Transverse colon (tissue), 4 donors: ENCODE results near the gene HECTD4. TPM values are rescaled to one million over a fixed set of nuclear protein-coding genes. Genes with fewer than 3 reads are reported as not detected.

Experiments used
- DNase-seq: peaks from one replicate; pipeline ENCODE4 v3.0.0-alpha.2; 2019
- H3K27ac ChIP-seq, 4 donors: fragments of 200-600 bp; sonication (generic); 2 replicates each; pipeline ENCODE4 v1.5.1; 2016 to 2018; ENCODE audit warnings: inconsistent platforms in 4 of 4
- H3K27me3 ChIP-seq: fragments of 200-600 bp; sonication (generic); 2 replicates; pipeline ENCODE4 v1.5.1; 2017; ENCODE audit warnings: inconsistent platforms
- H3K36me3 ChIP-seq, 4 donors: fragments of 200-600 bp; sonication (generic); 2 replicates each; pipeline ENCODE4 v1.5.1; 2017 to 2019; ENCODE audit warnings: inconsistent platforms in 4 of 4
- H3K4me1 ChIP-seq, 4 donors: fragments of 200-600 bp; sonication (generic); 2 replicates each; pipeline ENCODE4 v1.5.1; 2017 to 2020; ENCODE audit warnings: inconsistent platforms in 4 of 4
- H3K4me3 ChIP-seq, 4 donors: fragments of 200-600 bp; sonication (generic); 1 replicate in 1 of 4; 2 replicates in 3 of 4; pipeline versions ENCODE4 v1.5.1 to v1.6.1; 2017 to 2019; ENCODE audit warnings: inconsistent platforms in 4 of 4
- H3K9me3 ChIP-seq, 2 donors: fragments of 200-600 bp; sonication (generic); 2 replicates each; pipeline ENCODE4 v1.5.1; 2017 to 2019; ENCODE audit warnings: inconsistent platforms in 2 of 2
- CTCF ChIP-seq, 5 experiments: fragments of 200-600 bp in 3 of 5; fragments of 450-650 bp in 2 of 5; sonication (generic) in 3 of 5; IDR thresholded peaks; 1 replicate in 2 of 5; 2 replicates in 3 of 5; pipeline ENCODE4 v1.5.1; 2016 to 2017; ENCODE audit warnings: antibody characterized with exemption in 5 of 5, inconsistent platforms in 3 of 5, mild to moderate bottlenecking in 2 of 5, moderate library complexity in 1 of 5
- EP300 ChIP-seq: sonication (generic); formaldehyde crosslinking; IDR thresholded peaks from one replicate; pipeline ENCODE4 v1.6.1; 2017; ENCODE audit warnings: antibody characterized with exemption, low read depth
- POLR2A ChIP-seq: fragments of 450-650 bp; IDR thresholded peaks from one replicate; pipeline ENCODE4 v1.6.1; 2016; ENCODE audit warnings: antibody characterized with exemption, mild to moderate bottlenecking, moderate library complexity
- POLR2AphosphoS5 ChIP-seq, 3 donors: sonication (generic); formaldehyde crosslinking; IDR thresholded peaks; one replicate each; pipeline ENCODE4 v1.6.1; 2016; ENCODE audit warnings: antibody characterized with exemption in 3 of 3
- WGBS, 2 donors: methylation state at CpG; one replicate each; pipeline ENCODE4 v1.1.5; 2018; ENCODE audit warnings: low coverage in 1 of 2; 5-methylcytosine and 5-hydroxymethylcytosine counted together
- in situ Hi-C, 4 donors: fragments of 200-750 bp; cut with MboI; loops; one replicate each; pipeline versions ENCODE4 v1.15.0 to v1.15.1; 2017; ENCODE audit warnings: low sequenced_read_pairs in 3 of 4, low pct_ligation_motif_present in 1 of 4, low pct_unique_long_range_greater_than_20kb in 1 of 4
- intact Hi-C: fragments of 100-400 bp; cut with DNase I; formaldehyde crosslinking; loops from one replicate; pipeline ENCODE4 v1.15.1; 2023; ENCODE audit warnings: low total_unique reads
- total RNA-seq, 4 donors: library from RNA; depleted of rRNA; stranded (reverse); fragments of >200 nt; gene quantifications; one replicate each; pipeline ENCODE4 v1.1.0, GENCODE V29; 2016

HECTD4 gene
- total RNA-seq, 4 donors from 2014 or later = 52.6 to 171 (median 121) TPM

DNA sequence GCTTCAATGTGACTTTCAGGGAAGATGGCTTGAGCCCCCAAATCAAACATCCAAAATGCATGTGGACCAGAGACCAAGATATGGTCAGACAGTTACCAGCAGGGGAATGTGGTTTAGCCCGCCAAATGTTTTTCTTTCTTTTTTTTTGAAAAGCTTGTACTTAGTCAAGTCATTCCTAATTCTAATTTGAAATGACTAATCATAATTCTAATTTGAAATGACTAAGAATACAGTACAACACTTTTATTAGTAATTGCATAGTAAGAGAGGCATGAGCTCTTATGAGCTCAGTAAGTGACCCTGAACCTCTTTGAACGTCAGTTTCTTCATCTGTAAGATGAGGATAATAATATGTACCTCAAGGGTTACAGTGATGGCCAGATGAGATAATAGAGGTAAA lies 72.4 kb downstream of the HECTD4 start:
- Histone ChIP-seq H3K4me1 (no peaks in the 10 kb centered on the region), H3K36me3 (peaks cover 0 to 12% (median 6%) of the 10 kb centered on the region in 4 donors), H3K27me3 (no peaks in the 10 kb centered on the region), H3K4me3 (no peak overlapping the region), H3K9me3 (no peaks in the 10 kb centered on the region), H3K27ac (no peak overlapping the region)
- in situ Hi-C loops = no loop called here
- 68 to 93% methylated on average over 2 of the region's 2 CpGs for WGBS, 2 donors
- TF ChIP-seq POLR2A (no peak), CTCF (IDR thresholded peaks at IDR 0.05) (no peak), EP300 (no peak), POLR2AphosphoS5 (IDR thresholded peaks at IDR 0.05) (no peak)
- intact Hi-C loops = no loop called here
- DNase-seq = no peak

- no peak for DNase-seq
- WGBS, 2 donors = 79 to 80% methylated on average over 6 of the region's 6 CpGs
- H3K4me1 ChIP-seq = no peaks in the 10 kb centered on the region
- H3K27me3 ChIP-seq = no peaks in the 10 kb centered on the region
- H3K9me3 ChIP-seq = no peaks in the 10 kb centered on the region
- intact Hi-C loops (no loop called here), in situ Hi-C loops (no loop called here)
- H3K36me3 ChIP-seq = peaks cover 0 to 12% (median 6%) of the 10 kb centered on the region in 4 donors
- no peak overlapping the region for H3K27ac ChIP-seq
- H3K4me3 ChIP-seq = no peak overlapping the region
- TF ChIP-seq CTCF (IDR thresholded peaks at IDR 0.05) = no peak
- TF ChIP-seq POLR2AphosphoS5 (IDR thresholded peaks at IDR 0.05) = no peak
- TF ChIP-seq EP300 = no peak
These were observed 73.6 kb downstream of the HECTD4 start for GRCh38 chr12:112308652-112309051.

- H3K4me1 ChIP-seq = no peaks in the 10 kb centered on the region
- no peak overlapping the region for H3K4me3 ChIP-seq
- H3K9me3 ChIP-seq = no peaks in the 10 kb centered on the region
- in situ Hi-C loops = no loop called here
- H3K36me3 ChIP-seq = peaks cover 0 to 12% (median 6%) of the 10 kb centered on the region in 4 donors
- intact Hi-C loops = no loop called here
- TF ChIP-seq POLR2AphosphoS5 (IDR thresholded peaks at IDR 0.05) = no peak
- no peak for TF ChIP-seq CTCF (IDR thresholded peaks at IDR 0.05)
- no peak for TF ChIP-seq EP300
- no peak for TF ChIP-seq POLR2A
- no peak for DNase-seq
- no peak overlapping the region for H3K27ac ChIP-seq
- no peaks in the 10 kb centered on the region for H3K27me3 ChIP-seq
- 95 to 100% methylated on average over 1 of the region's 1 CpG for WGBS, 2 donors
These were observed 74.1 kb downstream of the HECTD4 start for GRCh38 chr12:112308161-112308560.

DNA sequence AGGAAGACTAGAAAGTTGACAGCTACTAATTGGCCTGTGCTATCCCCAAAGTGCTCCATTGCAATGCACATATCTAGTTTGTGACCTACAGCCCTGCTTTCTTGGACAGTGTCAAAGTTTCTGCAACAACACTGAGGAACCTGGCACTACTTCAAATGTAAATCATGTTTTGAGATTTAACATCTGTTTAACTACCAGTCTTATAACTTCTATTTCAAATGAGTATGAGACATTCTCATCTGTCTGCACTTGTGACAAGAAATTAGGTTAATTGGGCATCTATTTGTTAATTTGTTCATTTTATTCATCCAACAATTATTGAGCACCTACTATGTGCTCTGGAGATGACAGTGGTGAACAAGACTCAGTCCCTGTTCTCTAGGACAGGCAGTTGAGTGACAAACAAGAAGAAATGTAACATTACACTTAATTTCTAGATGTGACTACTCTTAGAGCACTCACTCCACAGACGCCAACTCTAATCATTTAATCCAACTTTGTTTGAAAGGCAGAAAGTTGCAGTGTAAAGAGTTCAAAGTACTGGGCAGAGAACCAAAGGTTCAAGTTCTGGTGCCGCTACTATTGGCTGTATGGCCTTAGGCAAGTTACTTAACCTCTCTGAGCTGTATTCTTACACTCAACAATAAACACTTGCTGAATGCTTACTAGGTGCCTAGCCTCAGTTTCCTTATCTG lies 74.8 kb downstream of the HECTD4 start:
- Histone ChIP-seq H3K4me1 (no peaks in the 10 kb centered on the region), H3K4me3 (no peak overlapping the region), H3K36me3 (peaks cover 0 to 11% (median 2%) of the 10 kb centered on the region in 4 donors), H3K27me3 (no peaks in the 10 kb centered on the region), H3K27ac (no peak overlapping the region), H3K9me3 (no peaks in the 10 kb centered on the region)
- 75 to 83% methylated on average over 2 of the region's 2 CpGs for WGBS, 2 donors
- intact Hi-C loops (no loop called here), in situ Hi-C loops (no loop called here)
- no peak for DNase-seq
- TF ChIP-seq EP300 (no peak), CTCF (IDR thresholded peaks at IDR 0.05) (no peak), POLR2A (no peak), POLR2AphosphoS5 (IDR thresholded peaks at IDR 0.05) (no peak)
